Measurements from ENCODE around the gene TMEM208.

The TMEM208 gene

DNA sequence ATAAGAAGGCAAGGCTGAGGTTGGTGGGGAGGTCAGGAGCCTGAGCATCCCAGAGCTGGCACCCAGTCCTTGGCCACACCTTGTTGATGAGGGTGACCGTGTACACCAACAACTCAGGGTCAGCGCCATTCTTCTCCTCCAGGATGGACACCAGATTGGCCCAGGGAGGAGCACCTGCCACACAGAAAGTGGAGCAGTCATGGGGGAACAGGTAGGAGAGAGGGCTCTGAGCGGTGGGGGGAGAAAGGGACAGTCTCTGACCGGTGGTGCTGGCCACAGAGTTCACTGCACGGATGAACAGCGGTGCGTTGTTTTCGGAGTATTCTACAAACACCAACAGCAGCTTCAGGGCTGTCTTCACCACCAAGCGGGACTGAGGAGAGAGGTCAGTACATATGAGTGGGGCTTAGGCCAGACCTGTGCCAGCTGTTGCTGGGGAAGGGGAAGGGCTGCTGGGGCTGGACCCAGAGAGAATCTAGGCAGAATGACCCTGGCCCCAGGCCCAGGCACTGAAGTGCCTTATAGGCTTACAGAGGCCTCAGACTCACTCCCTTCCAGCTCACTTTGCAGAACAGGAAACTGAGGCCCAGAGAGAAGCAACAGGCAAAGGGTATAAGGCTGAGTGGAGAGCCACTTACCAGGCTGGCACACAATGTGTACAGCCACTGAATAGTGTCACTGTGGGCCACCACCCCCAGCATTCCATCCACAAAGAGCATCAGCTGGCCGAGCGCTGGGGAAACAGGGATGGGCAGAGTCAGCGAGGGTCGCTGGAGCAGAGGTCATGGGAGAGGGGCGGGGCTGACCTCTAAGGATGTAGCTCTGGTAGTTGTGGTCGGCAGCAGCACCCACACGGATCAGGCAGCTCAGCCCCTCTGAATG, 10.7 kb downstream of the TMEM208 start:
- DNase-seq = no peak

DNA sequence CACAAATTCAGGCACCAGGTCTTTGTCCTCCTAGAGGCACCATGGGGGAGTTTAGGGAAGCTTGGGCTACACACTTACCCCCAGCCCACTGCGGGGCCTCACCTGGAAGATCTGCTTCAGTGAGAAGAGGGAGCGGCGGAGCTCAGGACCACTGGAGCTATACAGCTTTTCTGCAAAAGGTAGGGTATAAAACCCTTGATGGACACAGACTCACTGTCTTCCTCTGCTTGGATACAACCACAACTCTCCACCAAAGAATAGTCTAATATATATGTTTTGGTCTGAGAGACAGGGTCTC, 11.3 kb downstream of the TMEM208 start:
- DNase-seq = no peak

DNA sequence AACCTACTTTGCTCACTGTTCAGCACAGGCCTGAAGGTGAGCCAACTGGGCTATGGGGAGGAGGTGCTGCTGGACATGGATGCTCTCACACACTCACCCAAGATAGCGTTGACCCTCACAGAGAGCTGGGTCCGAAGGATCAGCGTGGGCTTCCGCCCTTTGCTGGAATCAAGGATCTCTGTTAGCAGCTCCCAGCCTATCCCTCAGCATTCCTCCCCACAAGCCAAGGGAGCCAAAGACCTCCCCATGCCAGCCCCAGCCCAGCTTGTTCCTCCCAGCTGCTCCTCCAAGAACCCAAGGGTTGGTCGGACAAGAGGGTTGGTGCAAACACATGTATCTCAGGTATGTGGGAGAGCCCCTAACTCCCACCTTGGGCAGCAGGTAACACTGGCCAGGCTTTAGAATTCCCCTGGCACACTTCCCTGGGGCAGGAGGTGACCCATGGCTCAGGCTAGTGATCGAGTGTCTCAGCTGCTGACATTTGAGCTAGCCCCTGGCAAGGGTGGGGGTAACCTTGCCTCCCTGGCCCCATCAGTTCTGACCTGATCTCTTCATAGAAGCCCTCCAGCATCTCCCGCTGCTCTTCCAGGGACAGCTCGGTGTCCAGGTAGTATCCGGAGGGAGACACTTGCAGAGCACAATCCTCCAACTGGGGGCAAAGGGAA, 12.0 kb downstream of the TMEM208 start:
- DNase-seq = no peak

DNA sequence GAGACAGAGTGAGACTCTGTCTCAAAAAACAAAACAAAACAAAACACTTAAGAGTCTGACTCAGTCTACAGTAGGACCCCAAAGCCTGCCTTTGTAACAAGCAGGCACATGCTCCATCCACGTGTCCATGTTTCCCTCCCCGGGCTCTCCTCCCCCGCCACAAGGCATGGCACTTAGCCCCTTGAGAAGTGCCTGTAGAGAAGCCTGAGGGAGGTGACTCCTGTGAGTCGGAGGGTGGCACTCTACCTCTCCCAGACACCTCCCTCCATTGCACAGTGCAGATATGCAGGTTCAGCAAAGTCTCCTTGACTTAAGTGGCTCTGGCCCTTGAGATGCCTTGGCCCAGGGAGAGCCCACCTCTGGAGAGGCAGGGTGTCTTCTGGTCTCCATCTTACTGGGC, 13.6 kb downstream of the TMEM208 start:
- no peak for DNase-seq

DNA sequence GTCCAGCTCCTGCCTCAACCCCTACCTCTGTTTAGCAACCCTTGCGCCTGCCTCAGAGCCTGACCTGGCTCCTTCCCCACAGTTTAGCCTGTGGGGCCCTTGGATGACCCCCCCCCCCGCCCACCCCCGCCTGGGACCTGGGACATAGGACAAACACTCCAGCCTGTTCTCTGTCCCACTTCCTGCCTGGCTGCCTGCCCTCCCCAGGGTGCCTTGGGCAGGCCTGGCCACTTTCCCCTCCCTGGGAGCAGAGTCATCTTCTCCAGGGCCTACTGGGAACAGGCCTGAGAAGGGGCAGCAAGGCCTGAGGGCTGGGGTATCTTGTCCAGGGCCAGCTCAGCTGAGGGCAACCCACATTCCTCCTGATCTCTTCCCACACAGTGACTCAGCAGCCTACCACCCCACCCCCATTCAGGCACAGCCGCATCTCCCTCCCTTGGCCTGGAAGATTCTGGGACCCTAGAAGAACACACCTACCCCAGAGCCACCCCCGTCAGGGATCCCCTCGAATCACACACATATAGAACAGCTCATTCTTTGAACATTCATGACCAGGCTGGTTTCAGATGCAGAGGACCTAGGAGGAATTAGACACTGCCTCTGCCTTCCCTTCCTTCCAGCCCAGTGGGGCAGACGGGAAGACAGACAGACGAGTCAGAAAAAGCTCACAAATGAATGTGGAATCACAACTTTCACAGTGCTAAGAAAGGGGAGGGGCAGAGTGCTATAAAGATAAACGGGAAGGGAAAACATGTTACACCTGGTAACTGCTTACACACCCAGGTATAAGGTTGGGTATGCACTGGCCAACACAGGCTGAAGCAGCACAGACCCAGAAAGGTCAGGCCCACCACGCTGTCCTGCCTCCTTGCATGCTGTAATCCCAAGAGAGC, 14.3 kb downstream of the TMEM208 start:
- no peak for DNase-seq

DNA sequence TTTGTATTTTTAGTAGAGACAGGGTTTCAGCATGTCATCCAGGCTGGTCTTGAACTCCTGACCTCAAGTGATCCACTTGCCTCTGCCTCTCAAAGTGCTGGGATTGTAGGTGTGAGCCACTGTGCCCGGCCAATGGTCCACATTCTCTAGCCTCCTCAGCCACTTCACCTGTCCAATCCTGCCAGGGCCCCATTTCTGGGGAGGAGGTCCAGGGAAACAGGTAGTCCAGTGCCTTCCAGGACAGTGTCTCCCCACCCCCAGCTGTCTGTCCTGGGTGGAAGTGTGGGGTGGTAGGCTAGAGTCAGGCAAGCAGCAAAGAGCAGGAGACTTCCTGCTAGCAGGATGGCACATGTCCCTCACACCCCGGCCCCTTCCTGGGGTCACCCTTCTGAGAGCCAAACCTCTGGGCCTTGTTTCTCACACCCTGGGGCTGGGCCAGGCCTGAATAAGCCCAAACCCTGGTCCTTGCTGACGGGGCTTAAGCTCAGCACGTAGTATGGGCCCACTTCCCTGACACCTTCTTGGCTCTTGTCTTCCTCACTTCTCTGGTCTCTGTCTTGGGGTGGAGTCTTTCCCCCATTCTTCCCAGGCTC, 15.3 kb downstream of the TMEM208 start:
- DNase-seq = no peak

DNA sequence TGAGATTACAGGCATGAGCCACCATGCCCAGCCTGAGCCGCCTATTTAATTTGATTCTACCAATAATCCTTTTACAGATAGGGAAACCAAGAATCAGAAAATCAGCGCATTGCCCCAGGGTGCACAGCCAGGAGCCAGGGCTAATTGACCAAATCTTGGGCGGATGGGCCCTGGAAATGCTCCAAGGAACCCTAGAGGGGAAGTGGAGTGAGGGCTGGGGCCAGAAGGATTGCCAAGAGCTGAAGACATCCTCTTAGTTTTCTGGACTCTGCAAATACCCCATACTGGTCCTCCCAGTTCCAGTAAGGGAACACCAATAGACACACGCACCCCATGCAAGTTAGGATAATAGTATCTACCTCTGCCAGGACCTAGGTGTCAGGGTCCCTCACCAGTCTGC, 16.6 kb downstream of the TMEM208 start:
- no peak for DNase-seq

DNA sequence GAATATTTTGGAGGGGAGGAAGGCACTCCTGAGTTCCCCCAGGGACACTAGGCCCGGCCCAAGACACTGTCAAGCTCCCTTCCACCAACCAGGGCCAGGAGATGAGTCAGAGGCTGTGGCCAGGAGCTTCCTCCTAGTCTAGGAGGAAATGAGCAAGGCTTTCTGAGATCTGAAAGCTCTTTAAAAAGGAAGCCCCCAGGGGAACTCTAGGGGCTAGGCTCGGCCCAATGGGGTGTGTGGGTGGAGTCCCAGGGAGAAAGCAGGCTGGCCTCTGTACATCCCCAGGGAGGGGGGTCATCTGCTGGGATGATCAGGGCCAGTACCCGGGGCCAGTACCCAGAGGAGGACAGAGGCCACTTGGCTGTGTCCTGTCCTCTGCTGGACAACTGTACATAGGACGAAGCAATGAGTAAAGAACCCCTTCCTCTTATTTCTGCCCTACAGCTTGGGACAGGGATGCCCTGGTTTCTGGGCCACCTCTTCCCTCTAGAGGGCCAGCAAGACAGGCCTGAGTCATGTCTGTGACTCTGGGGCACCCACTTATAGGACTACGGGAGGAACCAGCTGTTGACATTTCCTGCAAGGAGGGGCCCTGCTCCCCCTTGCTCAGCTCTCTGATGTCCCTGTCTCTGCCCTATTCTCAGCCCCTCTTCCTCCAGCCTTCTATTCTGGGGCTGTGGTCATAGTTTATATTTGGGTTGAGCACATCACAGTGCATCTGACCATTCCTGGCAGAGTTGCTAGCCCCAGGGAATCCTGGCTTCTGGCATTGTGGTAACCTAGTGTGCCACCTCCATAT, 17.7 kb downstream of the TMEM208 start:
- DNase-seq = peak; percentile 82 to 98

DNA sequence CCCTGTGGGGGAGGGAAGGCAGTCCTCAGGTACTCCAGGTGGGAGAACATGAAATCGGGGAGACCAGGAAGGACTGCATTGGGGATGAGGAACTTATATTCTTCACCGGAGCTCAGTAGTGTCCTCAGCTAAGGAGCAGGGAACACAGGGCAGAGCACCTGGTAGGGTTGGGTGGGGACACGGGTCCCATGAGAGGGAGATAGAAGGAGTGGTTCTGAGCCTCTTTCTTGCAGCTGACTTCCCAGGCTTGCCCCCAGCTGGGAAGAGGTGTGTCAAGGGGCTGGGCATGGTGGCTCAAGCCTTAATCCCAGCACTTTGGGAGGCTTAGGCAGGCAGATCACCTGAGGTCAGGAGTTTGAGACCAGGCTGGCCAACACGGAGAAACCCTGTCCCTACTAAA, 18.3 kb downstream of the TMEM208 start:
- DNase-seq = no peak

DNA sequence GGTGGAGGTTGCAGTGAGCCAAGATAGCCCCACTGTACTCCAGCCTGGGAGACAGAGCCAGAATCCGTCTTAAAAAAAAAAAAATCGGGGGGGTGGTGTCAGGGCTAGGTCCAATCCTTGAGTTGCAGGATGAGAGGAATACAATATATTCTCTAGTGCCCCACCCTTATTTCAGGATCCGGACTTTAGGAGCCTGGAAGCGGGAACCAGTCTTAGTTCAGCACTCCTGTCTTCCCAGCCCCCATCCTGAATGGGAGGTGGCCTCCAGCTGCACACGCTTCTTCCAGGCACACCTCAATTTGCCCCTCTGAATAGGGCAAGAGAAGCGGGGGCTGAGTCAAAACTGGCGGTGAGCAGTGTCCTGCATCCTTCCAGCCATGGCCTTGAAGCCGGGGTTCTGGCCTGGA, 18.7 kb downstream of the TMEM208 start:
- DNase-seq = no peak

DNA sequence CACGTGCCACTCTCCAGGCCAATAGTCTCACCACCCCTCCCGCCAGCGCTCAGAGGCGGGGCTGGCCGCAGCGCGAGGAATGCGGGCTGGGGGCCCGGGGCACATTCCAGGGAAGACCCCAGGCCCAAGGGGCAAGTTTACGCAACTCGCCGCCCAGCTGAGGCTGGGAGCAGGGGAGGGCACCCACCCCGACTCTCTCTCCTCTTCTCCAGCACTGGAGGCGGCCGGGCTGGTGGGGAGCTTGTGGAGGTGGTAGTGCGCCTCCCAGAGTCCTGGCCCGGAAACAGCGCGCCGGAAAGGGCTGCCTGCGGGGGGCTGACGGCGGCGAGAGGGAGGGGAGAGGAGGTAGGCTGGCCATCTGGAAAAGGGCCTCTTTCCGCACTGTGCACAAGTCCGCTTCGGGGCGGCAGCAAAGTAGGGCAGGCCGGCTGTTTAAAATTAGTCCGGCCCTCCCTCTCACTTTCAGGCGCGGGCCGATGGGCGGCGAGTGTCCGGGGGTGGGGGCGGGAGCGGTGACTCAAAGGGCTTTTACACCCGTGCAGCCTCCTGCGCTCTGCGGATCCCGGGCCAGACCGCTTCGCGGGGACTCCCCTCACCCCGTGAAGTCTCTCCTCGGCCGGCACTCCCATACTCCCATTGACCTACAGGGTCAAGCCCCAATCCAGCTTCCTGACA, 19.3 kb downstream of the TMEM208 start:
- DNase-seq = peak; percentile 34 to 82

DNA sequence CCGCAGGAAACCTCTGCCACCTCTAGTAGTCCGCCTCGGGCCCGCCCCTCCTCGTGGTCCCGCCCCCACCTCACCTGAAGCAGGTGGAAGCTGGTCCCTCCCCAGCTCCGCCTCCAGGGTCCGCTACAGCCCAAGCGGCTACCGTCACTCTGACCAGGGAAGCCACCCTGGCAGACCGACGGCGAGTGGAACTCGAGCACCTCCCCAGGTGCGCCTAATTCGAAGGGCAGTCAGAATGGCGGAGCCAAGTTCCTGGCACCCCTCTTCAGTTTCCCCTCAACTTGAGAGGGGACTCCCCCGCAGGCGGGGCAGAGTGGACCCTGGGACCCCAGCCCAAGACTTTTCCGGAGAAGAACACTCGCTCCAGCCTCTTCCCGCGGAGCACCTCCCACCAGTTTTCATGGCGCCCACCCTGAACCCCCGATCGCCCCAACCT, 19.8 kb downstream of the TMEM208 start:
- DNase-seq = no peak

DNA sequence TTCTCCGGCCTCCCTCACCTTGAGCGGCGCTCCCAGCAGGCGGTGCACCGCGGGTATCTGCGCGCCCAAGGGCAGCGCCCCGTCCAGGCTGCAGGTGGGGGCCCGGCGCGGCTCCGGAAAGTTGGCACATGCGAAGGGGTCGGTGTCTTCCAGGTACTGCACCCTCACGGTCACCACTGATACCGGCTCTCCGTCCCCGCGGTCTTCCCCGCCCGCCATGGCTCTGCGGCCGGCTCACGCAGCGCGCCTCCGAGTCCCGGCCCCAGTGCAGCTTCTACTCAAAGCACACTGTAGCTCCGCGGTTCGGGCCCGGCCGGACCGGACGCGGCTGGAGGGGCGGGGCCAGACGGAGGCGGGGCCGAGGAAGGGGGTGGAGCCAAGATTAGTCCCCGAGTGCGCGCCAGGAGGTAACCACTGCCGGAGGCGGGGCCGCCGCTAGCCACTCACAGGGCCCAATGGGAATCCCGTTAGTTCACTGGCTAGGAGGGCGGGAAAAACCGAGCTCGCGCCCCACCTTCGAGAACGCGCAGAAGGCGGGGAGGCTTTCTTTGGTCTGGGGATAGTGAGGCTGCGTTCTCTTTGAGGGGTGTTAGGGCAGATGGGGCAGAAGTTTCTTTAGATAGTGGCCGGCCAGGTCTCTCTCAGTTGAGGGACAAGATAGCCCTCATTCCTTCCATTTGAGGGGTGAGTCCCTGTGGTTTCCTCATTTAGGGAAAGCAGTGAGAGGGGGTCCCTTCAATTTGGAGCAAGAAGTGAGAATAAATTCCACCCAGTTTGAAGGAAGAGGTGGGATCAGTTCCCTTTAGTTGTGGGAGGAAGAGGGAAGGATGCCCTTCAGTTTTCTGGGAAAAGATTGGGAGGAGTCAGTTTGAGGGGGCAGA, 20.5 kb downstream of the TMEM208 start, which contains the start of gene FHOD1:
Gene FHOD1 (minus strand): TSS at position 290 of the 881 bp plus-strand sequence. CDS start 71 bp downstream, at position 219.
- DNase-seq = peak; percentile 92 to 95

DNA sequence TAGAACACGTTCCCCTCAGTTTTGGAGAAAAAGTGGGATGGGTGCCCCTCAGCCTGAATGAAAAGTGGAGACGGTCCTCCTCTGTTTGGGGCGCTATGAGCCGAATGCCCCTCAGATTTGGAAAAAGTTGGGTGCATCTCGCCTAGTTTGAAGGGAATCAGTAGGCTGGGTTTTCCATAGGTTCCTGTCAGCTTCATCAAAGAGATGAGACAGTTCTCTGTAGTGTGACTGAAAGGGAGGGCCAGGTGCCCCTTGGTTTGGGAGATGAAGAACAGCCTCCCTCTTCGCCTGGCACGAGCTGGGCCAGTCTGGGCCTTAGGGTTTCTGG, 21.1 kb downstream of the TMEM208 start:
- no peak for DNase-seq

DNA sequence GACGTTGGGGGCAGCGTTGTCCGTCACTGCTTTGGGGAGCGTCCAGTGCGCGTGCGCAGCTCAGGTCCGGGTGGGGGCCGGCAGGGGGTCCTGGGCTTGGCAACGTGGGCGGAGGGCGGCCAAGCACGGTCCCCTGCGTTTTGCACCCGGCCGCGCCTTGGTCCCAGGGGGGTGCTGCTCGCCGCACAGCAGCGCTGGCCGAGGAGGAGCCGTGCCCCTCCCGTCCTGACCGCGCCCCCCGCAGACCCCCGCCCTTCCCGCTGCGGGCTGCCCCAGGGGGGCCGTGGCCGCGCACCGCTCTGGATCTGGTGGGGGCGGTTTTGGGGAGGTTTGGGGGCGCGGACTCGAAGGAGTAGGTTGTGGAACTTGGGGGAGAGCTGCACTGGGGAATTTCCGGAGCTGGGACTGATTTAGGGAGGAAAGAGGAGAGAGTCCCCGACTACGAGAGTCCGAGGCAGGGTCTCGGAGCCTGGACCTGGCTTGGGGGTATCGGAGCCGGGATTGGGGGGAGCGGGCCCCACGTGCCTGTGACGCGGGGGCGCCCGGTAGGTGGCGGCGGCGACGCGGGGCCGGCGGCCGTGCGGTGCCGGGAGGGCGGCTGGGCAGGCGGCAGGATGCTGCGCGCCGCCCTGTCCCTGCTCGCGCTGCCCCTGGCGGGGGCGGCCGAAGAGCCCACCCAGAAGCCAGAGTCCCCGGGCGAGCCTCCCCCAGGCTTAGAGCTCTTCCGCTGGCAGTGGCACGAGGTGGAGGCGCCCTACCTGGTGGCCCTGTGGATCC, 21.7 kb downstream of the TMEM208 start, which contains the start of gene SLC9A5:
Gene SLC9A5 (plus strand): TSS at position 579 of the 777 bp plus-strand sequence. CDS start 36 bp downstream, at position 615.
- no peak for DNase-seq

DNA sequence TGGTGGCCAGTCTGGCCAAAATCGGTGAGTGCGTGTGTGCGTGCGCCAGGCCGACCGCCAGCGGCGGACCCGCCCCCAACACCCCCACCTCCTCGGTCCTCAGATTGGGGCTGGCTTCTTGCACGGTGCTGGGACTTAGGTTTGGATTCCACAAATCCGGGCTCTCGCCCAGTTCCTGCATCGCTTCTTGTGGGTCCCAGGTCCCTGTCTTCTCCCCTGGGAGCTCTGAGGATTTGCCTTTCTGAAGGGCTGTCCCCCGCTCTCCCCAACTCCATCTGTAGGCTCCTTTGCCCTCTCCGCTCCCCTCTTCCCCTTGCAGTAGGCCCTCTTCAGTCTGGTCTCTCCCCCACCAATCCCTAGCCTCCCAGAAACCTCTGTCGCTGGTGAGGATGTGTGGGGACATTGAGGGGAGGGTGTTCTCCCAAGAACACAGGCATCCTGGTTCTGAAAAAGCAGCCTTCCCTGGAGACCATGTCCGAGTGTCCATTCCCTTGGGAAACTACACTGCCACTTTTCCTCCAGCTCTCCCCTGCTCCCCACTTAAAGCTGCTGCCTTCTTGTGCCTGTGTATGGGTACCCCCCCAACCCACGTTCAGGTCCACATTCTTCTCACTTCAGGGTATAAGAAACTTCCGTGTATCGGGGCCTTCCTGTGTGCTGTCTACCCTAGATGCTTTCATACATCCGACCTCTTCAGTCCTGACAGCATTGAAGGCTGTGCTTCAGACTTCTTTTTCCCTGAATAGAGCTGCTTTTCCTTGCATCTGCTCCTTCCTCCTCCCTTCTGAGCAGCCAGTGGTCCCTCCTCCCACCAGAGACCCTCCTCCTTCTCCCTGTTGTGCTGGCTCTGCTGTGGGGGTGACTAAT, 22.5 kb downstream of the TMEM208 start:
- DNase-seq = no peak

DNA sequence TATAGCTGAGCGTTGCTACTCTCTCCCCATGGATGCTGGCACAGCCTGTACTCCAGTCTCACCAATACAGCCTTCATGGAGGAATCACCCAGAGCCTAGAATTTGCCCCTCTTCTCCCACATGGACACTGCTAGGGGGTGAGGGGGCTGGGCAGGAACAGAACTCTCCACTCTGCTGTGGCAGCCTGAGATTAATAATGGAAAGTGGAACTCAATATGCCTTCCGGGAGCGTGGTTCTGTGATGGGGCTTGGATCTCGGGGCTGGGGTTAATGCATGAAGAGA, 23.1 kb downstream of the TMEM208 start:
- no peak for DNase-seq

DNA sequence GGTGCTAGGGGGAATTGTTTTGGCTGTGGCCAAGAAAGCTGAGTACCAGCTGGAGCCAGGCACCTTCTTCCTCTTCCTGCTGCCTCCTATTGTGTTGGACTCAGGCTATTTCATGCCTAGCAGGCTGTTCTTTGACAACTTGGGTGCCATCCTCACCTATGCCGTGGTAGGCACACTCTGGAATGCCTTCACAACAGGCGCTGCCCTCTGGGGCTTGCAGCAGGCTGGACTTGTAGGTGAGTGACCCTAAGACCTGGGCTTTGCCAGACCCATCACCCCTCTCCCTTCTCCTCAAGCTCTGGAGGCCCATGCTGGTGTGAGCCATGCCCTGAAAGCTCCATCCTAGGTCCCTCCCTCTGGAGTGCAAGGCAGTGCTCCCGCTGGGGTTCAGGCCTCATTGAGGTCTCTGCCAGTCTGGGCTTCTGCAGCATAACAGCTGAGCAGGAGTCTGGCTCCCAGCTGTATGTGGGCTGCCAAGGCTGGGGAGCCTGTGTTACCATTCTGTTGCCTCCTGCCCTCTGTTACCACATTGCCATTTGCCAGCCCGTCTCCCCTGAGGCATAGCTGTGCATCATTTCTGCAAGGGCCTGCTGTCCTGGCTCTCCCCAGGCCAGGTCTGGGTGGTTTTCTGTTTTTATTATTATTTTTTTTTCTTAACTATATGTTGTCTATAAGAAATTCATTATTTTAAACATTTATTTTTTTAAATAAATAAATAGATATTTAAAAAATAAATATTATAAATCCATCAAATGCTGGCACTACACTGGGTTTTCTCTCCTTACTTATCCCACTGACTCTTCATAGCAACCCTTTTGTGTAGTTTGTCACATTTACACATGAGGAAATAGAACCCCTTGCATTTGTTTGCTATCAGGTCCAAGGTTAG, 25.9 kb downstream of the TMEM208 start:
- no peak for DNase-seq

All from bone marrow (tissue), 2 donors.